GM19328 (cell line): ENCODE data around the gene PCSK5.
"Not testable (repeated sequence)": the region's sequence is repeated elsewhere in the genome, so short reads cannot be mapped to it uniquely, and the experiment has no call there.

Source experiments
- ATAC-seq: cut with Tn5 transposase; IDR thresholded peaks from one replicate; pipeline ENCODE4 v1.9.1; 2021; ENCODE audit warnings: mild to moderate bottlenecking, moderate library complexity; ENCODE audit not compliant: unreplicated experiment

PCSK5 gene

GRCh38 chr9:76338418-76338817 is 447.9 kb downstream of the PCSK5 start:
- ATAC-seq = no peak

- no peak for ATAC-seq
Measured at GRCh38 chr9:76341616-76342015, 451.1 kb downstream of the PCSK5 start.

- ATAC-seq = no peak
Measured at GRCh38 chr9:76342201-76342600, 451.7 kb downstream of the PCSK5 start.

GRCh38 chr9:76342858-76343257 is 452.4 kb downstream of the PCSK5 start:
- ATAC-seq = no peak

- no peak for ATAC-seq
Measured at GRCh38 chr9:76349865-76350264, 459.4 kb downstream of the PCSK5 start.

GRCh38 chr9:76351006-76351405 is 460.5 kb downstream of the PCSK5 start:
- ATAC-seq = no peak

GRCh38 chr9:76352026-76352620 is 461.6 kb downstream of the PCSK5 start:
- ATAC-seq = no peak

GRCh38 chr9:76353280-76353679 is 462.8 kb downstream of the PCSK5 start:
- ATAC-seq = no peak

GRCh38 chr9:76354221-76354620 is 463.7 kb downstream of the PCSK5 start:
- ATAC-seq = no peak

GRCh38 chr9:76355886-76356285 is 465.4 kb downstream of the PCSK5 start:
- no peak for ATAC-seq

GRCh38 chr9:76357555-76357954 is 467.1 kb downstream of the PCSK5 start:
- no peak for ATAC-seq

- ATAC-seq = no peak
Measured at GRCh38 chr9:76358628-76359280, 468.3 kb downstream of the PCSK5 start.

- no peak for ATAC-seq
Measured at GRCh38 chr9:76359365-76359764, 468.9 kb downstream of the PCSK5 start.

- no peak for ATAC-seq
Measured at GRCh38 chr9:76359766-76360165, 469.3 kb downstream of the PCSK5 start.

GRCh38 chr9:76362332-76363031 is 472.0 kb downstream of the PCSK5 start:
- ATAC-seq = not testable (repeated sequence)

GRCh38 chr9:76363032-76363395 is 472.5 kb downstream of the PCSK5 start:
- no peak for ATAC-seq

GRCh38 chr9:76365028-76365427 is 474.6 kb downstream of the PCSK5 start:
- no peak for ATAC-seq

GRCh38 chr9:76366275-76366674 is 475.8 kb downstream of the PCSK5 start:
- ATAC-seq = no peak

GRCh38 chr9:76369583-76369982 is 479.1 kb downstream of the PCSK5 start:
- ATAC-seq = no peak

- no peak for ATAC-seq
Measured at GRCh38 chr9:76370396-76371023, 480.0 kb downstream of the PCSK5 start.

- no peak for ATAC-seq
Measured at GRCh38 chr9:76371901-76372300, 481.4 kb downstream of the PCSK5 start.

GRCh38 chr9:76372336-76372735 is 481.9 kb downstream of the PCSK5 start:
- no peak for ATAC-seq
